ENCODE data around the gene TTYH3.
"Not testable (repeated sequence)": the region's sequence is repeated elsewhere in the genome, so short reads cannot be mapped to it uniquely, and the experiment has no call there.

TTYH3 gene

GRCh38 chr7:2666588-2667250 is 34.9 kb downstream of the TTYH3 start:
- no peak for DNase-seq

GRCh38 chr7:2667843-2668242 is 36.1 kb downstream of the TTYH3 start:
- DNase-seq: no peak

- no peak for DNase-seq
These were observed 36.6 kb downstream of the TTYH3 start for GRCh38 chr7:2668401-2668800.

GRCh38 chr7:2670171-2670570 is 38.4 kb downstream of the TTYH3 start:
- no peak for DNase-seq

- DNase-seq: peak; percentile 26
These were observed 39.1 kb downstream of the TTYH3 start for GRCh38 chr7:2670720-2671391.

GRCh38 chr7:2673214-2673613 is 41.4 kb downstream of the TTYH3 start:
- not testable (repeated sequence) for DNase-seq

GRCh38 chr7:2673934-2674333 is 42.1 kb downstream of the TTYH3 start:
- DNase-seq: no peak

GRCh38 chr7:2675256-2675764 is 43.5 kb downstream of the TTYH3 start:
- DNase-seq: no peak

GRCh38 chr7:2676576-2676975 is 44.8 kb downstream of the TTYH3 start:
- DNase-seq: not testable (repeated sequence)

GRCh38 chr7:2678454-2678853 is 46.7 kb downstream of the TTYH3 start:
- DNase-seq: not testable (repeated sequence)

- not testable (repeated sequence) for DNase-seq
These were observed 47.6 kb downstream of the TTYH3 start for GRCh38 chr7:2679135-2680127.

- no peak for DNase-seq
These were observed 48.5 kb downstream of the TTYH3 start for GRCh38 chr7:2680256-2680655.

GRCh38 chr7:2680792-2681490 is 49.2 kb downstream of the TTYH3 start:
- DNase-seq: peak; percentile 8

- no peak for DNase-seq
These were observed 50.4 kb downstream of the TTYH3 start for GRCh38 chr7:2681929-2682799.

- DNase-seq: no peak
These were observed 52.7 kb downstream of the TTYH3 start for GRCh38 chr7:2684501-2684900.

- DNase-seq: no peak
These were observed 54.3 kb downstream of the TTYH3 start for GRCh38 chr7:2686101-2686500.

GRCh38 chr7:2687338-2687869 is 55.6 kb downstream of the TTYH3 start:
- peak; percentile 49 for DNase-seq

GRCh38 chr7:2687881-2688318 is 56.1 kb downstream of the TTYH3 start, which contains the start of gene AMZ1:
AMZ1 (plus strand) TSS chr7:2688202; CDS start chr7:2700452, 12,250 bp downstream.
- DNase-seq: no peak

- no peak for DNase-seq
These were observed 56.9 kb downstream of the TTYH3 start for GRCh38 chr7:2688409-2689342.

- DNase-seq: no peak
These were observed 57.6 kb downstream of the TTYH3 start for GRCh38 chr7:2689343-2689847.
